Forelimb muscle (tissue), 1 donor: ENCODE measurements around the gene NSL1. TPM values are rescaled to one million over a fixed set of nuclear protein-coding genes. Genes with fewer than 3 reads are reported as not detected.
"Not testable (repeated sequence)": the region's sequence is repeated elsewhere in the genome, so short reads cannot be mapped to it uniquely, and the experiment has no call there.

Source experiments
- DNase-seq: peaks from one replicate; pipeline ENCODE4 v3.0.0-alpha.2; 2013; ENCODE audit warnings: low read depth
- polyA plus RNA-seq: library from polyadenylated mRNA; unstranded; fragments of 120-200 nt; gene quantifications from one replicate; pipeline ENCODE4 v1.2.1, GENCODE V29; 2013; ENCODE audit not compliant: insufficient read length

Gene NSL1
- polyA plus RNA-seq: 31.4 TPM

GRCh38 chr1:212791676-212792395, at the start of gene NSL1, which contains the start of gene TATDN3:
TSS of gene NSL1 (minus strand) at chr1:212791777. CDS start at chr1:212791763, 14 bp downstream.
TSS of gene TATDN3 (plus strand) at chr1:212791894. CDS start at chr1:212791922, 28 bp downstream.
- peak; percentile 91 for DNase-seq

- no peak for DNase-seq
Observed at GRCh38 chr1:212838145-212838544, 46.6 kb upstream of the NSL1 start.

- not testable (repeated sequence) for DNase-seq
Observed at GRCh38 chr1:212833211-212834207, 41.9 kb upstream of the NSL1 start.

- no peak for DNase-seq
Observed at GRCh38 chr1:212828395-212828794, 36.8 kb upstream of the NSL1 start.

- DNase-seq: no peak
Observed at GRCh38 chr1:212827831-212828278, 36.3 kb upstream of the NSL1 start.

GRCh38 chr1:212827171-212827776, 35.7 kb upstream of the NSL1 start:
- no peak for DNase-seq

GRCh38 chr1:212825798-212826452, 34.3 kb upstream of the NSL1 start:
- DNase-seq: no peak

- DNase-seq: no peak
Observed at GRCh38 chr1:212824201-212824600, 32.6 kb upstream of the NSL1 start.

- DNase-seq: no peak
Observed at GRCh38 chr1:212822956-212823355, 31.4 kb upstream of the NSL1 start.

GRCh38 chr1:212820969-212821368, 29.4 kb upstream of the NSL1 start:
- DNase-seq: no peak

GRCh38 chr1:212819726-212820125, 28.1 kb upstream of the NSL1 start:
- no peak for DNase-seq

GRCh38 chr1:212816567-212817278, 25.1 kb upstream of the NSL1 start:
- no peak for DNase-seq

GRCh38 chr1:212814537-212815334, 23.2 kb upstream of the NSL1 start:
- DNase-seq: no peak

GRCh38 chr1:212805767-212806166, 14.2 kb upstream of the NSL1 start:
- no peak for DNase-seq

GRCh38 chr1:212797681-212798080, 6.1 kb upstream of the NSL1 start:
- DNase-seq: no peak

- DNase-seq: no peak
Observed at GRCh38 chr1:212794561-212795014, 3.0 kb upstream of the NSL1 start.

- DNase-seq: no peak
Observed at GRCh38 chr1:212792396-212792908, 875 bp upstream of the NSL1 start.

- no peak for DNase-seq
Observed at GRCh38 chr1:212791261-212791675, 309 bp downstream of the NSL1 start.

GRCh38 chr1:212785871-212786270, 5.7 kb downstream of the NSL1 start:
- no peak for DNase-seq

- DNase-seq: no peak
Observed at GRCh38 chr1:212783976-212784375, 7.6 kb downstream of the NSL1 start.
